GM12891 (cell line): Measurements from ENCODE around the gene RBM20.

Experiments used
- DNase-seq: peaks from one replicate; pipeline ENCODE4 v3.0.0; 2011; ENCODE audit warnings: low spot score; ENCODE audit not compliant: insufficient read length
- FAIRE-seq: peaks from 2 replicates; lab custom pipeline; 2011; peaks lifted over from hg19 to GRCh38; lab: Jason Lieb, UNC
- PAX5 ChIP-seq: IDR thresholded peaks from 2 replicates; pipeline ENCODE4 v1.6.1; 2011; ENCODE audit warnings: low read length, moderate library complexity, mild to moderate bottlenecking; ENCODE audit not compliant: insufficient read depth, severe bottlenecking
- POLR2A ChIP-seq: IDR thresholded peaks from 2 replicates; pipeline ENCODE4 v1.6.1; 2011; ENCODE audit warnings: low read depth, low read length, control low read depth
- POLR2AphosphoS5 ChIP-seq: IDR thresholded peaks from 2 replicates; pipeline ENCODE4 v1.6.1; 2011; ENCODE audit warnings: low read depth, low read length, control low read depth
- POU2F2 ChIP-seq: IDR thresholded peaks from 2 replicates; pipeline ENCODE4 v1.6.1; 2011; ENCODE audit warnings: low read depth, mild to moderate bottlenecking, control low read depth, low read length, moderate library complexity
- SPI1 ChIP-seq: IDR thresholded peaks from 2 replicates; pipeline ENCODE4 v1.6.1; 2011; ENCODE audit warnings: low read depth, low read length, control low read depth
- TAF1 ChIP-seq: IDR thresholded peaks from 2 replicates; pipeline ENCODE4 v1.6.1; 2011; ENCODE audit warnings: low read depth, low read length, control low read depth

The RBM20 gene

GRCh38 chr10:110612629-110613028, 31.5 kb upstream of the RBM20 start:
- no peak for TF ChIP-seq TAF1
- TF ChIP-seq SPI1, result no peak
- TF ChIP-seq PAX5, result no peak
- no peak for TF ChIP-seq POU2F2
- no peak for TF ChIP-seq POLR2A
- TF ChIP-seq POLR2AphosphoS5, result no peak
- no peak for DNase-seq
- FAIRE-seq, result no peak

- DNase-seq, result no peak
- TF ChIP-seq POU2F2 (no peak), PAX5 (peak; percentile 18), POLR2AphosphoS5 (no peak), TAF1 (no peak), SPI1 (peak; percentile 77), POLR2A (no peak)
- FAIRE-seq, result no peak
These were observed 30.7 kb upstream of the RBM20 start for GRCh38 chr10:110613341-110613995.

- peak; percentile 50 for FAIRE-seq
These were observed 30.1 kb upstream of the RBM20 start for GRCh38 chr10:110613996-110614495.

GRCh38 chr10:110615057-110615747, 28.9 kb upstream of the RBM20 start:
- TF ChIP-seq POLR2A, result no peak
- no peak for TF ChIP-seq PAX5
- no peak for TF ChIP-seq SPI1
- no peak for TF ChIP-seq POU2F2
- no peak for TF ChIP-seq POLR2AphosphoS5
- TF ChIP-seq TAF1, result no peak
- FAIRE-seq (no peak), DNase-seq (no peak)

More at GRCh38 chr10:110613996-110614495, 30.1 kb upstream of the RBM20 start:
- DNase-seq, result no peak
- TF ChIP-seq SPI1, result no peak
- TF ChIP-seq POLR2A, result no peak
- no peak for TF ChIP-seq PAX5
- TF ChIP-seq POLR2AphosphoS5, result no peak
- no peak for TF ChIP-seq POU2F2
- TF ChIP-seq TAF1, result no peak

- no peak for TF ChIP-seq PAX5
- no peak for FAIRE-seq
- no peak for DNase-seq
These were observed 27.6 kb upstream of the RBM20 start for GRCh38 chr10:110616493-110617033.

GRCh38 chr10:110617425-110618229, 26.5 kb upstream of the RBM20 start:
- FAIRE-seq (peak; percentile 67), DNase-seq (no peak)
- TF ChIP-seq PAX5 (no peak), SPI1 (no peak), POU2F2 (no peak), POLR2AphosphoS5 (no peak), TAF1 (no peak), POLR2A (no peak)

- TF ChIP-seq POLR2A (no peak), SPI1 (no peak), POLR2AphosphoS5 (no peak), TAF1 (no peak), POU2F2 (no peak), PAX5 (no peak)
- FAIRE-seq (no peak), DNase-seq (no peak)
These were observed 25.9 kb upstream of the RBM20 start for GRCh38 chr10:110618230-110618610.

- DNase-seq, result no peak
- TF ChIP-seq TAF1 (no peak), POLR2A (no peak), SPI1 (no peak)
These were observed 24.4 kb upstream of the RBM20 start for GRCh38 chr10:110619514-110620397.

More at GRCh38 chr10:110619514-110620397, 24.4 kb upstream of the RBM20 start:
- FAIRE-seq, result no peak
